Fibroblast of lung (primary cell): Measurements from ENCODE around the gene MFAP3. TPM values are rescaled to one million over a fixed set of nuclear protein-coding genes. Genes with fewer than 3 reads are reported as not detected.

Experiments used
- DNase-seq, 2 donors: peaks; one replicate each; pipeline versions ENCODE4 v3.0.0 to v3.0.0-alpha.2; 2010; ENCODE audit warnings: low read depth in 2 of 2
- H2AFZ ChIP-seq: 2 replicates; pipeline ENCODE4 v1.5.1; 2012; ENCODE audit warnings: low read length, control low read depth, inconsistent platforms
- H3K27ac ChIP-seq: 2 replicates; pipeline ENCODE4 v1.5.1; 2011; ENCODE audit warnings: low read length, control low read depth; ENCODE audit not compliant: insufficient read depth
- H3K27me3 ChIP-seq: 2 replicates; pipeline ENCODE4 v1.5.1; 2011; ENCODE audit warnings: mild to moderate bottlenecking, low read length; ENCODE audit not compliant: control insufficient read depth, insufficient read depth
- H3K36me3 ChIP-seq: 2 replicates; pipeline ENCODE4 v1.5.1; 2011; ENCODE audit warnings: low read length; ENCODE audit not compliant: control insufficient read depth, insufficient read depth
- H3K4me1 ChIP-seq: 2 replicates; pipeline ENCODE4 v1.5.1; 2011; ENCODE audit warnings: low read length; ENCODE audit not compliant: control insufficient read depth, insufficient read depth; ENCODE audit errors: extremely low read depth
- H3K4me2 ChIP-seq: 2 replicates; pipeline ENCODE4 v1.5.1; 2011; ENCODE audit warnings: low read length, control low read depth; ENCODE audit not compliant: insufficient read depth; ENCODE audit errors: extremely low read depth
- H3K4me3 ChIP-seq, 4 experiments: fragments of 200-600 bp in 1 of 4; sonication (generic) in 1 of 4; replicated peaks in 1 of 4; 2 replicates each; pipeline ENCODE4 v1.5.1; 2011 to 2016; ENCODE audit warnings: low read length in 4 of 4, low read depth in 3 of 4, mild to moderate bottlenecking in 3 of 4, control low read depth in 2 of 4, inconsistent platforms in 1 of 4, mixed read lengths in 1 of 4; ENCODE audit not compliant: insufficient read depth in 1 of 4; ENCODE audit errors: control extremely low read depth in 1 of 4
- H3K79me2 ChIP-seq: 2 replicates; pipeline ENCODE4 v1.5.1; 2012; ENCODE audit warnings: mild to moderate bottlenecking, low read length, inconsistent platforms; ENCODE audit not compliant: control insufficient read depth, insufficient read depth
- H3K9ac ChIP-seq: 2 replicates; pipeline ENCODE4 v1.5.1; 2011; ENCODE audit warnings: mild to moderate bottlenecking, low read length, control low read depth; ENCODE audit not compliant: insufficient read depth
- H3K9me3 ChIP-seq: 2 replicates; pipeline ENCODE4 v1.5.1; 2012; ENCODE audit warnings: low read depth, low read length; ENCODE audit not compliant: control insufficient read depth, insufficient read depth
- H4K20me1 ChIP-seq: 2 replicates; pipeline ENCODE4 v1.5.1; 2011; ENCODE audit warnings: low read length; ENCODE audit not compliant: control insufficient read depth, insufficient read depth; ENCODE audit errors: extremely low read depth
- EZH2 ChIP-seq: IDR thresholded peaks from 2 replicates; pipeline ENCODE4 v1.5.1; 2012; ENCODE audit warnings: low read length, control low read depth, mild to moderate bottlenecking; ENCODE audit errors: missing control alignments
- polyA plus RNA-seq, 2 donors: library from polyadenylated mRNA; depleted of rRNA in 1 of 2; stranded (reverse) in 1 of 2; unstranded in 1 of 2; fragments of >200 nt; gene quantifications; 2 replicates each; pipeline ENCODE4 v1.2.1, GENCODE V29; 2011 to 2012; ENCODE audit warnings: missing spikeins in 1 of 2
- total RNA-seq: library from RNA; depleted of rRNA; stranded (reverse); fragments of >200 nt; gene quantifications from 2 replicates; pipeline ENCODE4 v1.2.1, GENCODE V29; 2014
- TF ChIP-seq, protein P1 (sequence below), 2 donors: IDR thresholded peaks in 1 of 2; conservative IDR thresholded peaks in 1 of 2; 1 replicate in 1 of 2; 2 replicates in 1 of 2; pipeline ENCODE4 v1.5.1; 2011 to 2012; ENCODE audit warnings: low read length in 2 of 2, control low read depth in 1 of 2, inconsistent platforms in 1 of 2, low read depth in 1 of 2, mild to moderate bottlenecking in 1 of 2

The MFAP3 gene
- total and polyA plus RNA-seq, 2 donors (not counting 1 experiment from before 2014, with no cell fraction given) = 62.2 to 63.3 TPM

GRCh38 chr5:154098465-154098864 lies 59.7 kb downstream of the MFAP3 start:
- H4K20me1 ChIP-seq = no peaks in the 10 kb centered on the region
- no peaks in the 10 kb centered on the region for H3K27me3 ChIP-seq
- no peak overlapping the region for H3K9ac ChIP-seq
- no peak overlapping the region for H3K4me3 ChIP-seq
- H2AFZ ChIP-seq = no peak overlapping the region
- H3K36me3 ChIP-seq = no peaks in the 10 kb centered on the region
- no peaks in the 10 kb centered on the region for H3K4me1 ChIP-seq
- TF ChIP-seq, protein P1, sequence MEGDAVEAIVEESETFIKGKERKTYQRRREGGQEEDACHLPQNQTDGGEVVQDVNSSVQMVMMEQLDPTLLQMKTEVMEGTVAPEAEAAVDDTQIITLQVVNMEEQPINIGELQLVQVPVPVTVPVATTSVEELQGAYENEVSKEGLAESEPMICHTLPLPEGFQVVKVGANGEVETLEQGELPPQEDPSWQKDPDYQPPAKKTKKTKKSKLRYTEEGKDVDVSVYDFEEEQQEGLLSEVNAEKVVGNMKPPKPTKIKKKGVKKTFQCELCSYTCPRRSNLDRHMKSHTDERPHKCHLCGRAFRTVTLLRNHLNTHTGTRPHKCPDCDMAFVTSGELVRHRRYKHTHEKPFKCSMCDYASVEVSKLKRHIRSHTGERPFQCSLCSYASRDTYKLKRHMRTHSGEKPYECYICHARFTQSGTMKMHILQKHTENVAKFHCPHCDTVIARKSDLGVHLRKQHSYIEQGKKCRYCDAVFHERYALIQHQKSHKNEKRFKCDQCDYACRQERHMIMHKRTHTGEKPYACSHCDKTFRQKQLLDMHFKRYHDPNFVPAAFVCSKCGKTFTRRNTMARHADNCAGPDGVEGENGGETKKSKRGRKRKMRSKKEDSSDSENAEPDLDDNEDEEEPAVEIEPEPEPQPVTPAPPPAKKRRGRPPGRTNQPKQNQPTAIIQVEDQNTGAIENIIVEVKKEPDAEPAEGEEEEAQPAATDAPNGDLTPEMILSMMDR (conservative IDR thresholded peaks at IDR 0.05 in 1 of 2, IDR thresholded peaks at IDR 0.05 in 1 of 2; ENCODE audit: low read depth in 1 of 2, low read length in 2 of 2) = no peak
- no peak for TF ChIP-seq EZH2
- H3K4me2 ChIP-seq = no peak overlapping the region
- DNase-seq = no peak
- no peak overlapping the region for H3K27ac ChIP-seq
- no peaks in the 10 kb centered on the region for H3K9me3 ChIP-seq
- no peaks in the 10 kb centered on the region for H3K79me2 ChIP-seq

DNA sequence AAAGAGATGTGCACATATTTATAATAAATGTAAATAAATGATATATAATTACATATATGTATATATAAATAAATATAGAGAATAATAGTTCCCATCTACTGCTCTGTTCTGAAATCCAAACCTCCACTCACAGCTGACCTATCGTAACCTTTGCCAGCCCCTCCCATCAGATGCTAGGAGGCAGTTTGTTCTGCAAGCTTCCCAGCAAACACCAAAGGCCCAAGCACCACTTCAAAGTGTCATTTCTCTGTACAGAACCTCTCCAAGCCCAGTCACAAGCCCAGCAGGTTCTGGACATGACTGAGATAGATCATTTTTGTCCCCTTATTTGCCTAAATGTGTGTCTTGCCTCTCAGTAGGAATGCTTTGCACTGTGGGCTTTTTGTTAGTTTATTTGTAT lies 62.4 kb downstream of the MFAP3 start:
- Histone ChIP-seq H3K9ac (no peak overlapping the region), H3K4me3 (no peak overlapping the region), H3K4me2 (no peak overlapping the region), H3K27ac (no peak overlapping the region), H3K79me2 (no peaks in the 10 kb centered on the region), H3K36me3 (no peaks in the 10 kb centered on the region), H3K9me3 (no peaks in the 10 kb centered on the region), H3K4me1 (no peaks in the 10 kb centered on the region), H3K27me3 (no peaks in the 10 kb centered on the region), H4K20me1 (no peaks in the 10 kb centered on the region), H2AFZ (no peak overlapping the region)
- no peak for DNase-seq
- no peak for TF ChIP-seq EZH2
- TF ChIP-seq, protein P1 (conservative IDR thresholded peaks at IDR 0.05 in 1 of 2, IDR thresholded peaks at IDR 0.05 in 1 of 2; ENCODE audit: low read depth in 1 of 2, low read length in 2 of 2) = no peak

GRCh38 chr5:154103233-154103632 lies 64.5 kb downstream of the MFAP3 start:
- Histone ChIP-seq H3K4me3 (no peak overlapping the region), H3K9me3 (no peaks in the 10 kb centered on the region), H4K20me1 (no peaks in the 10 kb centered on the region), H3K27ac (no peak overlapping the region), H3K9ac (no peak overlapping the region), H3K36me3 (no peaks in the 10 kb centered on the region), H3K4me2 (no peak overlapping the region), H3K4me1 (no peaks in the 10 kb centered on the region), H2AFZ (no peak overlapping the region), H3K27me3 (no peaks in the 10 kb centered on the region), H3K79me2 (no peaks in the 10 kb centered on the region)
- no peak for TF ChIP-seq EZH2
- TF ChIP-seq, protein P1 (conservative IDR thresholded peaks at IDR 0.05 in 1 of 2, IDR thresholded peaks at IDR 0.05 in 1 of 2; ENCODE audit: low read depth in 1 of 2, low read length in 2 of 2) = no peak
- no peak for DNase-seq

Other genes starting within 250 kb of the MFAP3 start
- 33.9 and 34.2 TPM in 2 replicates for gene FAM114A2, start 57 bp upstream of the MFAP3 start, total RNA-seq
- 23.4 and 28.0 TPM in 2 replicates for gene FAM114A2, start 57 bp upstream of the MFAP3 start, polyA plus RNA-seq
- gene GALNT10, start 151.8 kb downstream of the MFAP3 start, total RNA-seq = 16.2 and 18.3 TPM in 2 replicates
- 35.8 and 48.5 TPM in 2 replicates for gene GALNT10, start 151.8 kb downstream of the MFAP3 start, polyA plus RNA-seq